Activated naive CD8-positive, alpha-beta T cell (primary cell): ENCODE measurements around the gene GOLGA6L7.
"Not testable (repeated sequence)": the region's sequence is repeated elsewhere in the genome, so short reads cannot be mapped to it uniquely, and the experiment has no call there.

Experiments used
- H3K27ac Mint-ChIP-seq: one replicate; pipeline ENCODE4 v1.8.0; 2021; ENCODE audit warnings: mixed read lengths
- H3K27me3 Mint-ChIP-seq: one replicate; pipeline ENCODE4 v1.8.0; 2021; ENCODE audit warnings: mixed read lengths
- H3K36me3 Mint-ChIP-seq: one replicate; pipeline ENCODE4 v1.8.0; 2021; ENCODE audit warnings: mixed read lengths
- H3K4me1 Mint-ChIP-seq: one replicate; pipeline ENCODE4 v1.8.0; 2021; ENCODE audit warnings: low read depth, mixed read lengths
- H3K4me3 Mint-ChIP-seq: one replicate; pipeline ENCODE4 v1.8.0; 2021; ENCODE audit warnings: mild to moderate bottlenecking, mixed read lengths
- H3K9me3 Mint-ChIP-seq: one replicate; pipeline ENCODE4 v1.8.0; 2021; ENCODE audit warnings: low read depth, mixed read lengths

The GOLGA6L7 gene

GRCh38 chr15:28834957-28835585, 13.4 kb downstream of the GOLGA6L7 start:
- H3K4me1 Mint-ChIP-seq, result peaks cover 12% of the 10 kb centered on the region
- H3K27ac Mint-ChIP-seq, H3K36me3 Mint-ChIP-seq, H3K4me3 Mint-ChIP-seq, H3K27me3 Mint-ChIP-seq, H3K9me3 Mint-ChIP-seq: not testable (repeated sequence)

- Mint-ChIP-seq H3K4me3 (peak overlapping the region; percentile 86), H3K4me1 (peaks cover 12% of the 10 kb centered on the region), H3K27ac (peak overlapping the region; percentile 56)
- H3K9me3 Mint-ChIP-seq, H3K27me3 Mint-ChIP-seq, H3K36me3 Mint-ChIP-seq: not testable (repeated sequence)
Observed at GRCh38 chr15:28831897-28832587, 16.4 kb downstream of the GOLGA6L7 start.

- H3K27me3 Mint-ChIP-seq, H3K36me3 Mint-ChIP-seq, H3K4me3 Mint-ChIP-seq, H3K9me3 Mint-ChIP-seq, H3K27ac Mint-ChIP-seq: not testable (repeated sequence)
- peaks cover 15% of the 10 kb centered on the region for H3K4me1 Mint-ChIP-seq
Observed at GRCh38 chr15:28821420-28821819, 27.0 kb downstream of the GOLGA6L7 start.

- not testable (repeated sequence) for H3K9me3 Mint-ChIP-seq, H3K27me3 Mint-ChIP-seq, H3K36me3 Mint-ChIP-seq, H3K27ac Mint-ChIP-seq
- Mint-ChIP-seq H3K4me3 (peak overlapping the region; percentile 13), H3K4me1 (peaks cover 15% of the 10 kb centered on the region)
Observed at GRCh38 chr15:28819930-28820295, 28.5 kb downstream of the GOLGA6L7 start.

GRCh38 chr15:28819019-28819929, 29.2 kb downstream of the GOLGA6L7 start:
- H3K27ac Mint-ChIP-seq, result peak overlapping the region; percentile 73
- H3K27me3 Mint-ChIP-seq, H3K36me3 Mint-ChIP-seq, H3K9me3 Mint-ChIP-seq: not testable (repeated sequence)
- H3K4me1 Mint-ChIP-seq, result peaks cover 19% of the 10 kb centered on the region
- H3K4me3 Mint-ChIP-seq, result peak overlapping the region; percentile 48

GRCh38 chr15:28818168-28818567, 30.3 kb downstream of the GOLGA6L7 start:
- H3K36me3 Mint-ChIP-seq, H3K27me3 Mint-ChIP-seq, H3K27ac Mint-ChIP-seq, H3K4me3 Mint-ChIP-seq, H3K9me3 Mint-ChIP-seq: not testable (repeated sequence)
- peaks cover 27% of the 10 kb centered on the region for H3K4me1 Mint-ChIP-seq

- H3K27me3 Mint-ChIP-seq, H3K4me3 Mint-ChIP-seq, H3K27ac Mint-ChIP-seq, H3K9me3 Mint-ChIP-seq, H3K36me3 Mint-ChIP-seq: not testable (repeated sequence)
- peaks cover 27% of the 10 kb centered on the region for H3K4me1 Mint-ChIP-seq
Observed at GRCh38 chr15:28814059-28814458, 34.4 kb downstream of the GOLGA6L7 start.

GRCh38 chr15:28813392-28813791, 35.1 kb downstream of the GOLGA6L7 start:
- not testable (repeated sequence) for H3K9me3 Mint-ChIP-seq, H3K36me3 Mint-ChIP-seq, H3K27me3 Mint-ChIP-seq, H3K27ac Mint-ChIP-seq
- Mint-ChIP-seq H3K4me3 (peak overlapping the region; percentile 30), H3K4me1 (peaks cover 21% of the 10 kb centered on the region)

- H3K4me1 Mint-ChIP-seq, result peaks cover 17% of the 10 kb centered on the region
- not testable (repeated sequence) for H3K4me3 Mint-ChIP-seq, H3K36me3 Mint-ChIP-seq, H3K27ac Mint-ChIP-seq, H3K9me3 Mint-ChIP-seq, H3K27me3 Mint-ChIP-seq
Observed at GRCh38 chr15:28811852-28812550, 36.4 kb downstream of the GOLGA6L7 start.

GRCh38 chr15:28810444-28810843, 38.0 kb downstream of the GOLGA6L7 start:
- H3K36me3 Mint-ChIP-seq, H3K4me3 Mint-ChIP-seq, H3K9me3 Mint-ChIP-seq, H3K27me3 Mint-ChIP-seq: not testable (repeated sequence)
- H3K27ac Mint-ChIP-seq, result peak overlapping the region; percentile 64
- peaks cover 17% of the 10 kb centered on the region for H3K4me1 Mint-ChIP-seq

- H3K27ac Mint-ChIP-seq, H3K4me3 Mint-ChIP-seq, H3K36me3 Mint-ChIP-seq, H3K27me3 Mint-ChIP-seq, H3K4me1 Mint-ChIP-seq, H3K9me3 Mint-ChIP-seq: not testable (repeated sequence)
Observed at GRCh38 chr15:28808136-28808535, 40.3 kb downstream of the GOLGA6L7 start.

GRCh38 chr15:28800366-28800765, 48.1 kb downstream of the GOLGA6L7 start:
- H3K9me3 Mint-ChIP-seq, H3K4me1 Mint-ChIP-seq: not testable (repeated sequence)

GRCh38 chr15:28798234-28798633, 50.2 kb downstream of the GOLGA6L7 start:
- not testable (repeated sequence) for H3K4me3 Mint-ChIP-seq, H3K27me3 Mint-ChIP-seq, H3K4me1 Mint-ChIP-seq, H3K36me3 Mint-ChIP-seq, H3K27ac Mint-ChIP-seq, H3K9me3 Mint-ChIP-seq

More at GRCh38 chr15:28800366-28800765, 48.1 kb downstream of the GOLGA6L7 start:
- H3K4me3 Mint-ChIP-seq, H3K27me3 Mint-ChIP-seq, H3K27ac Mint-ChIP-seq, H3K36me3 Mint-ChIP-seq: not testable (repeated sequence)

GRCh38 chr15:28794231-28794630, 54.2 kb downstream of the GOLGA6L7 start:
- not testable (repeated sequence) for H3K4me3 Mint-ChIP-seq, H3K36me3 Mint-ChIP-seq, H3K4me1 Mint-ChIP-seq, H3K27ac Mint-ChIP-seq, H3K9me3 Mint-ChIP-seq, H3K27me3 Mint-ChIP-seq
